ENCODE data around the gene ARHGDIA.
"Not testable (repeated sequence)": the region's sequence is repeated elsewhere in the genome, so short reads cannot be mapped to it uniquely, and the experiment has no call there.

The ARHGDIA gene

DNA sequence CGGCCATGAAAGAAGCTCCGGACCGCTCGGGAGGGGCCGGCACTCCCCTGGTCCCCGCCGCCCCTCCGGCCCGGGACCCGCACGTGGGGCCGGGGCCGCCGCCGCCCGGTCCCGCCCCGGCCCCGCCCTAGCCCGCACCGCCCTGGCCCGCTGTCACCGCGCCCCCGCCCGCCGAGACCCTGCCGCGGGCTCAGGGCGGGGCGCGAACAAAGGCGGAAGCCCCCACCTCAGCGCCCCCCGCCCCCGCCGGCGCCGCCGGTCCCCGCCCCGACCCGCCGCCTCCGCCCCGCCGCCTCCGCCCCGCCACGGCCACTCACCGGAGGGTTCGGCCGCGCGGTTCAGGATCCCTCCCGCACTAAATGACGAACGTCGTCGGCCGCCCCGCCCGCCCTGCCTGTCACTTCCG lies at the start of gene ARHGDIA:
ARHGDIA (minus strand) TSS at position 357 of the 406 bp plus-strand sequence. CDS start 1,407 bp downstream, outside the sequence.
- TF ChIP-seq, protein P1, sequence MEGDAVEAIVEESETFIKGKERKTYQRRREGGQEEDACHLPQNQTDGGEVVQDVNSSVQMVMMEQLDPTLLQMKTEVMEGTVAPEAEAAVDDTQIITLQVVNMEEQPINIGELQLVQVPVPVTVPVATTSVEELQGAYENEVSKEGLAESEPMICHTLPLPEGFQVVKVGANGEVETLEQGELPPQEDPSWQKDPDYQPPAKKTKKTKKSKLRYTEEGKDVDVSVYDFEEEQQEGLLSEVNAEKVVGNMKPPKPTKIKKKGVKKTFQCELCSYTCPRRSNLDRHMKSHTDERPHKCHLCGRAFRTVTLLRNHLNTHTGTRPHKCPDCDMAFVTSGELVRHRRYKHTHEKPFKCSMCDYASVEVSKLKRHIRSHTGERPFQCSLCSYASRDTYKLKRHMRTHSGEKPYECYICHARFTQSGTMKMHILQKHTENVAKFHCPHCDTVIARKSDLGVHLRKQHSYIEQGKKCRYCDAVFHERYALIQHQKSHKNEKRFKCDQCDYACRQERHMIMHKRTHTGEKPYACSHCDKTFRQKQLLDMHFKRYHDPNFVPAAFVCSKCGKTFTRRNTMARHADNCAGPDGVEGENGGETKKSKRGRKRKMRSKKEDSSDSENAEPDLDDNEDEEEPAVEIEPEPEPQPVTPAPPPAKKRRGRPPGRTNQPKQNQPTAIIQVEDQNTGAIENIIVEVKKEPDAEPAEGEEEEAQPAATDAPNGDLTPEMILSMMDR (IDR thresholded peaks at IDR 0.05; ENCODE audit: low read depth, low read length, missing control alignments): no peak
- DNase-seq (ENCODE audit: low read depth): no peak

DNA sequence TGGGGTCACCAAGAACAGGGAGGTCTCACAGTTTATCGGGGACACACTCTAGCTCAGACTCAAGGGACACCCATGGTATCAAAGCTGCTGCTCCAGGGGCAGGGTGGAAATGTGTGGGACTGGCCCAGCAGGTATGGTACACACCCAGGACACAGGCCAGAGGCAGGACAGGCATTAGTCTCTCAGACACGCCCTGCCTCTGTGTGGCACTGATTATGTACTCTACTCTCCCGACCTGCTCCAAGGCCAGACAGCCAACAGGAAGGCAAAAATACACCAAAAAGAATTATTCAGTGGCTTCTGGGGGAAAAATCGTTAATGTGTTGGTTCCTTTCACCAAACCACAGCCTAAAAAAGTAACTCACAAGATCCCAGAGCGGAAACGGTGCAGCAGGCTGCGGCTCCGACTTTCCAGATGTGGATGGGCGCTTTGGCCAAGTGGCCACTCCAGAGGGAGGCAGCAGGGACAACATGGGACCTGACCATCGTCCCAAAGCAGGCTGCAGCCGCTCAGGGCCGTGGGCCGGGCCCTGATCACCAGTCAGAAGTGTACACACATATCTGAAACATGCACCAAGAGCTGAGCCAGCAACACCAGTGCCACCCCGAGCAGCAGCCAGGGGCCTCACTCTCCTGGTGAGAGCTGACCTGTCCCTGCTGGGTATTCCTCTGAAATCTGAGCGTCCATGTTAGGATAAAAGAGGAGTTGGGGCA lies 47.9 kb upstream of the ARHGDIA start:
- H3K4me3 ChIP-seq (ENCODE audit: low read depth, low read length): no peak overlapping the region
- TF ChIP-seq, protein P1 (IDR thresholded peaks at IDR 0.05; ENCODE audit: low read depth, low read length, missing control alignments): no peak
- DNase-seq (ENCODE audit: low read depth): no peak

More for the DNA sequence above, at the start of gene ARHGDIA:
- peak within 1 kb of the TSS; percentile 99 for H3K4me3 ChIP-seq (ENCODE audit: low read depth, low read length)

DNA sequence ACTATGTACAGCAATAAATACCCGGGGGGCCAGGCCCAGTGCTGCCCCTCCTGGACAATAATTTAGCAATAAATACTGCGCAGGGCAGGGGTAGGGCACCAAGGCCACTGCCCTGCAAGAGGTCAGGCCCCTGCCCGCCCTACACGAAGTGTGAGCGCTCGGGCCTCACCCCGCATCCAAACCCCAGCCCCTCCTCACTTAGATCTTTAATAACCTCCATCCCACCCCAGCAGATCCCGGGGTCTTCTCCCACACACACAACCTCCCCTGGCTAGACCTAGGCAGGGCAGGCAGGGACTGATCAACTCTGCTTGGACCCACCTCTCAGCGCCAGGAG lies 47.2 kb upstream of the ARHGDIA start:
- DNase-seq (ENCODE audit: low read depth); H3K4me3 ChIP-seq (ENCODE audit: low read depth, low read length): not testable (repeated sequence)

DNA sequence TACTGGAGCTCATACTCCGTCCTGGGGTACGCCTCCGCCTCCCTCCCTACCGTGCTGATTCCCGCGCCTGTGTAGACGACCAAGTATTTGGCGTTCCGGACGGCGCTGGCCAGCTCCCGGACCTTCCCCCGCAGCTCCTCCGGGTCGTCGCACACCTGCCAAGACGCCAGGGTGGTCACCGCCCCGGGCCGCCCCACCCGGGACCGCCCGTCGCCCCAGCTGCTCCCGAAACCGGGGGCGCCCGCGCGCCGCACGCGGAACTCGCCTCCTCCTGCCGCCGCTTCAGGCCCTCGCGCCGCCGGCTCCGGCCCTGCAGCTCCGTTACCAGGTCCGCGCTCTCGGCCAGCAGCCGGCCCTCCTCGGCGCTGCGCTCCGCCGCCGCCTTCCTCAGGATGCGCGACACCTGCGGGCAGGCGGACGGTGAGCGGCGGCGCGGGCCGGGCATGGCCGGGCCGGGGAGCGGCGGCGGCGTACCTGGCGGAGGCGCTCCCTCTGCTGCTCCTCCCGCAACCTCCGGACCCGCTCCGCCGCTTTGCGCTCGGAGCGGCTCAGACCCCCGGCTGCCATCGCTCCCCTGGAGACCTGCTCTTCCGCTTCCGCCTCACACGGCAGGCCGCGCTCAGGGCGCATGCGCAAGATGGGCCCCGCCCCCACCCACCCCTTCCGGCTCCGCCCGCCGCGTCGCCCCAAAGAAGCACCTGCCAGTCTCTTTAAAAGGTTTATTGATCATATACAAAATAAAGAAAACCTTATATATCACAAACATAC lies 46.6 kb upstream of the ARHGDIA start, which contains the start of gene SIRT7:
SIRT7 (minus strand) TSS at position 612 of the 768 bp plus-strand sequence; CDS start at position 567, 45 bp downstream.
- no peak for DNase-seq (ENCODE audit: low read depth)
- TF ChIP-seq, protein P1 (IDR thresholded peaks at IDR 0.05; ENCODE audit: low read depth, low read length, missing control alignments): no peak
- peak within 1 kb of the TSS; percentile 76 for H3K4me3 ChIP-seq (ENCODE audit: low read depth, low read length)

DNA sequence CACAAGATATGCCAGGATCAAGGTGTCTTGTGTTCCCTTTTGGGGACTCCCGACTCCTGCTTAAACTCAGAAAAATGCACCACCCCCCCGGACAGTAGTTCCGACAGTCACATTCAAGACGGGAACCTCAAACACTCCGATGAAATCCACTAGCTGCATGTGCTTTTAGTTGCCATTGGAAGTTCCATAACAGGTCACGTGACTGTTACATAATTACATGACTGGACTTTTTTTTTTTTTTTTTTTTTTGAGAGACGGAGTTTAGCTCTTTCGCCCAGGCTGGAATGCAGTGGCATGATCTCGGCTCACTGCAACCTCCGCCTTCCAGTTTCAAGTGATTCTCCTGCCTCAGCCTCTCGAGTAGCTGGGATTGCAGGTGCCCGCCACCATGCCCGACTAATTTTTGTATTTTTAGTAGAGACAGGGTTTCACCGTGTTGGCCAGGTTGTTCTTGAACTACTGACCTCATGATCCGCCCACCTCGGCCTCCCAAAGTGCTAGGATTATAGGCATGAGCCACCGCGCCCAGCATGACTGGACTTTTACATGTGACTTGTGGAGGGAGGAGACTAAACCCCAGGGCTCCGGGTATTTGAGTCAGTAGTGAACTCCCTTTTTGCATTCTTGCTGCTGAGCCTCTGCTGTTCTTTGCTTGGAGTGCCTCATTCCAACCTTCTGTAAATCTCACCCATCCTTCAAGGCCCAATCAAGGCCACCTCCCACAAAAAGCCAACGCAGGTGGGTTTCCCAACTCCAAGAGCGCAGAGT lies 45.3 kb upstream of the ARHGDIA start:
- peak overlapping the region; percentile 76 for H3K4me3 ChIP-seq (ENCODE audit: low read depth, low read length)
- TF ChIP-seq, protein P1 (IDR thresholded peaks at IDR 0.05; ENCODE audit: low read depth, low read length, missing control alignments): no peak
- DNase-seq (ENCODE audit: low read depth): no peak

DNA sequence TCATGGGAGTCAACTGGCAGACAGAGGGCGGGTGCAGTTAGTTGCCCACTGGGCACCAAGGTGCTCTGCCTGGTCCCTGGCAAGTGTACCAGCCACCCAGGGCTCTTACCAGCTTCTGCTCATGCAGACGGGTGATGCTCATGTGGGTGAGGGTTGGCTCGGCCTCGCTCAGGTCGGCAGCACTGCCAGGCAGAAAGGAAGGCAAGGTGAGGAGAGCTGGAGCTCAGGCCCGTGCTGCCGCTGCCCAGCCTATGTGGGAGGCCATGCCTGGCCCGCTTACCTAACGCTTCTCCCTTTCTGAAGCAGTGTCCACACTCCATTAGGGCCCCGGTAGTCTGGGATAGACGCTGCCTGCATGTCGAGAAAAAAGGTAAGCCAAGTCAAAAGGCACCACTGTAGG lies 44.2 kb upstream of the ARHGDIA start:
- no peak overlapping the region for H3K4me3 ChIP-seq (ENCODE audit: low read depth, low read length)
- TF ChIP-seq, protein P1 (IDR thresholded peaks at IDR 0.05; ENCODE audit: low read depth, low read length, missing control alignments): no peak
- DNase-seq (ENCODE audit: low read depth): no peak
